GM10266 (cell line): Measurements from ENCODE around the gene PRKCZ.

Source experiments
- DNase-seq: peaks from one replicate; pipeline ENCODE4 v3.0.0; 2012; ENCODE audit errors: extremely low spot score
- TF ChIP-seq, protein P1 (sequence below): IDR thresholded peaks from 2 replicates; pipeline ENCODE4 v1.5.1; 2012; ENCODE audit warnings: mild to moderate bottlenecking, low read depth; ENCODE audit not compliant: control insufficient read depth, insufficient read depth; ENCODE audit errors: missing control alignments

The PRKCZ gene

GRCh38 chr1:2179283-2180013, 129.2 kb downstream of the PRKCZ start:
- DNase-seq, result no peak

DNA sequence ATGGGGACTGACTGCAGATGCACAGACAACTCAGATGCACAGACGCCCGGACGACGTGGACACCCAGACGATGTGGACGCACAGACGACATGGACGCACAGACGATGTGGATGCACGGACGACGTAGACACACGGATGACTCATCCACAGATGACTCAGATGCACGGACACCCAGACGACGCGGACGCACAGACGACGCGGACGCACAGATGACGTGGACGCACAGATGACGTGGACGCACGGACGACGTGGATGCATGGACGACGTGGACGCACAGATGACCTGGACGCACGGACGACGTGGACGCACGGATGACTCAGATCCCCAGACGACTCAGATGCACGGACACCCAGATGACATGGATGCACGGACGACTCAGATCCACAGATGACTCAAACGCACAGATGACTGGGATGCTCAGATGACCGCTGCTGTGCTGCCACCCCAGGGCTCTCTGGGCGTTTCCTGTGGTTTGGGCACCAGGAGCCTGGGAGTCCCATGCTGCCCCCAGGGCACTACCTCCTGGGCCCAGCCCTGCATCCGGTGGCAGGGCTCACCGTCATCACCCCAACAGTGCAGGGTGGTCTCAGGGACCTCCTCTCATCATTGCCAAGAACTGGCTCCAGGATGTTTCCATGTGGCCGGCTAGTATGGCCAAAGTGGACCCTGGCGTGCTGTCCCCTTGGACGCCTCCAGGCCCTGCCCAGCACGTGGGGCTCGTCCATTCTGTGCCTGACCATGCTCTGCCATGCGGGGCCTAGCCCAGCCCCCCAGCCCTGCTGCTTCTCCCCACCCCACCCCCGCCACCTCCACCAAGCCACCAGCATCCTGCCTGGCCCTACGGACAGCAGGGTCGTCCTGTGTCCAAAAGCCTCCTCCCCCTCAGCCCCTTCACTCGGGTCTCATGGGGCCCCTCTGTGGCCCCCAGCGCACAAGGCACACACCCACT, 130.4 kb downstream of the PRKCZ start:
- TF ChIP-seq, protein P1, sequence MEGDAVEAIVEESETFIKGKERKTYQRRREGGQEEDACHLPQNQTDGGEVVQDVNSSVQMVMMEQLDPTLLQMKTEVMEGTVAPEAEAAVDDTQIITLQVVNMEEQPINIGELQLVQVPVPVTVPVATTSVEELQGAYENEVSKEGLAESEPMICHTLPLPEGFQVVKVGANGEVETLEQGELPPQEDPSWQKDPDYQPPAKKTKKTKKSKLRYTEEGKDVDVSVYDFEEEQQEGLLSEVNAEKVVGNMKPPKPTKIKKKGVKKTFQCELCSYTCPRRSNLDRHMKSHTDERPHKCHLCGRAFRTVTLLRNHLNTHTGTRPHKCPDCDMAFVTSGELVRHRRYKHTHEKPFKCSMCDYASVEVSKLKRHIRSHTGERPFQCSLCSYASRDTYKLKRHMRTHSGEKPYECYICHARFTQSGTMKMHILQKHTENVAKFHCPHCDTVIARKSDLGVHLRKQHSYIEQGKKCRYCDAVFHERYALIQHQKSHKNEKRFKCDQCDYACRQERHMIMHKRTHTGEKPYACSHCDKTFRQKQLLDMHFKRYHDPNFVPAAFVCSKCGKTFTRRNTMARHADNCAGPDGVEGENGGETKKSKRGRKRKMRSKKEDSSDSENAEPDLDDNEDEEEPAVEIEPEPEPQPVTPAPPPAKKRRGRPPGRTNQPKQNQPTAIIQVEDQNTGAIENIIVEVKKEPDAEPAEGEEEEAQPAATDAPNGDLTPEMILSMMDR, result no peak
- DNase-seq, result no peak

More at GRCh38 chr1:2179283-2180013, 129.2 kb downstream of the PRKCZ start:
- TF ChIP-seq, protein P1, result no peak

- TF ChIP-seq, protein P1, result no peak
- DNase-seq, result no peak
Observed at GRCh38 chr1:2181271-2181670, 131.1 kb downstream of the PRKCZ start.

- TF ChIP-seq, protein P1, result no peak
- no peak for DNase-seq
Observed at GRCh38 chr1:2181752-2182151, 131.5 kb downstream of the PRKCZ start.

GRCh38 chr1:2182376-2182775, 132.2 kb downstream of the PRKCZ start:
- TF ChIP-seq, protein P1, result no peak
- DNase-seq, result no peak

- TF ChIP-seq, protein P1, result no peak
- DNase-seq, result no peak
Observed at GRCh38 chr1:2183937-2184334, 133.7 kb downstream of the PRKCZ start.
